Fibroblast of lung (primary cell): ENCODE measurements around the gene ATP6V0B. TPM values are rescaled to one million over a fixed set of nuclear protein-coding genes. Genes with fewer than 3 reads are reported as not detected.

Experiments
- DNase-seq, 2 donors: peaks; one replicate each; pipeline versions ENCODE4 v3.0.0 to v3.0.0-alpha.2; 2010; ENCODE audit warnings: low read depth in 2 of 2
- H2AFZ ChIP-seq: 2 replicates; pipeline ENCODE4 v1.5.1; 2012; ENCODE audit warnings: low read length, control low read depth, inconsistent platforms
- H3K27ac ChIP-seq: 2 replicates; pipeline ENCODE4 v1.5.1; 2011; ENCODE audit warnings: low read length, control low read depth; ENCODE audit not compliant: insufficient read depth
- H3K27me3 ChIP-seq: 2 replicates; pipeline ENCODE4 v1.5.1; 2011; ENCODE audit warnings: mild to moderate bottlenecking, low read length; ENCODE audit not compliant: control insufficient read depth, insufficient read depth
- H3K36me3 ChIP-seq: 2 replicates; pipeline ENCODE4 v1.5.1; 2011; ENCODE audit warnings: low read length; ENCODE audit not compliant: control insufficient read depth, insufficient read depth
- H3K4me1 ChIP-seq: 2 replicates; pipeline ENCODE4 v1.5.1; 2011; ENCODE audit warnings: low read length; ENCODE audit not compliant: control insufficient read depth, insufficient read depth; ENCODE audit errors: extremely low read depth
- H3K4me2 ChIP-seq: 2 replicates; pipeline ENCODE4 v1.5.1; 2011; ENCODE audit warnings: low read length, control low read depth; ENCODE audit not compliant: insufficient read depth; ENCODE audit errors: extremely low read depth
- H3K4me3 ChIP-seq, 4 experiments: fragments of 200-600 bp in 1 of 4; sonication (generic) in 1 of 4; replicated peaks in 1 of 4; 2 replicates each; pipeline ENCODE4 v1.5.1; 2011 to 2016; ENCODE audit warnings: low read length in 4 of 4, low read depth in 3 of 4, mild to moderate bottlenecking in 3 of 4, control low read depth in 2 of 4, inconsistent platforms in 1 of 4, mixed read lengths in 1 of 4; ENCODE audit not compliant: insufficient read depth in 1 of 4; ENCODE audit errors: control extremely low read depth in 1 of 4
- H3K79me2 ChIP-seq: 2 replicates; pipeline ENCODE4 v1.5.1; 2012; ENCODE audit warnings: mild to moderate bottlenecking, low read length, inconsistent platforms; ENCODE audit not compliant: control insufficient read depth, insufficient read depth
- H3K9ac ChIP-seq: 2 replicates; pipeline ENCODE4 v1.5.1; 2011; ENCODE audit warnings: mild to moderate bottlenecking, low read length, control low read depth; ENCODE audit not compliant: insufficient read depth
- H3K9me3 ChIP-seq: 2 replicates; pipeline ENCODE4 v1.5.1; 2012; ENCODE audit warnings: low read depth, low read length; ENCODE audit not compliant: control insufficient read depth, insufficient read depth
- H4K20me1 ChIP-seq: 2 replicates; pipeline ENCODE4 v1.5.1; 2011; ENCODE audit warnings: low read length; ENCODE audit not compliant: control insufficient read depth, insufficient read depth; ENCODE audit errors: extremely low read depth
- EZH2 ChIP-seq: IDR thresholded peaks from 2 replicates; pipeline ENCODE4 v1.5.1; 2012; ENCODE audit warnings: low read length, control low read depth, mild to moderate bottlenecking; ENCODE audit errors: missing control alignments
- polyA plus RNA-seq, 2 donors: library from polyadenylated mRNA; depleted of rRNA in 1 of 2; stranded (reverse) in 1 of 2; unstranded in 1 of 2; fragments of >200 nt; gene quantifications; 2 replicates each; pipeline ENCODE4 v1.2.1, GENCODE V29; 2011 to 2012; ENCODE audit warnings: missing spikeins in 1 of 2
- total RNA-seq: library from RNA; depleted of rRNA; stranded (reverse); fragments of >200 nt; gene quantifications from 2 replicates; pipeline ENCODE4 v1.2.1, GENCODE V29; 2014
- TF ChIP-seq, protein P1 (sequence below), 2 donors: IDR thresholded peaks in 1 of 2; conservative IDR thresholded peaks in 1 of 2; 1 replicate in 1 of 2; 2 replicates in 1 of 2; pipeline ENCODE4 v1.5.1; 2011 to 2012; ENCODE audit warnings: low read length in 2 of 2, control low read depth in 1 of 2, inconsistent platforms in 1 of 2, low read depth in 1 of 2, mild to moderate bottlenecking in 1 of 2

The ATP6V0B gene
- total and polyA plus RNA-seq, 2 donors (not counting 1 experiment from before 2014, with no cell fraction given): 83.5 to 121 TPM

- Histone ChIP-seq H2AFZ (no peak overlapping the region), H3K27ac (no peak overlapping the region), H3K36me3 (peaks cover 12% of the 10 kb centered on the region), H3K4me1 (no peaks in the 10 kb centered on the region), H3K4me2 (no peak overlapping the region), H3K9me3 (no peaks in the 10 kb centered on the region), H4K20me1 (no peaks in the 10 kb centered on the region), H3K27me3 (no peaks in the 10 kb centered on the region), H3K9ac (no peak overlapping the region), H3K4me3 (no peak overlapping the region), H3K79me2 (peaks cover 4% of the 10 kb centered on the region)
- no peak for TF ChIP-seq EZH2
- TF ChIP-seq, protein P1, sequence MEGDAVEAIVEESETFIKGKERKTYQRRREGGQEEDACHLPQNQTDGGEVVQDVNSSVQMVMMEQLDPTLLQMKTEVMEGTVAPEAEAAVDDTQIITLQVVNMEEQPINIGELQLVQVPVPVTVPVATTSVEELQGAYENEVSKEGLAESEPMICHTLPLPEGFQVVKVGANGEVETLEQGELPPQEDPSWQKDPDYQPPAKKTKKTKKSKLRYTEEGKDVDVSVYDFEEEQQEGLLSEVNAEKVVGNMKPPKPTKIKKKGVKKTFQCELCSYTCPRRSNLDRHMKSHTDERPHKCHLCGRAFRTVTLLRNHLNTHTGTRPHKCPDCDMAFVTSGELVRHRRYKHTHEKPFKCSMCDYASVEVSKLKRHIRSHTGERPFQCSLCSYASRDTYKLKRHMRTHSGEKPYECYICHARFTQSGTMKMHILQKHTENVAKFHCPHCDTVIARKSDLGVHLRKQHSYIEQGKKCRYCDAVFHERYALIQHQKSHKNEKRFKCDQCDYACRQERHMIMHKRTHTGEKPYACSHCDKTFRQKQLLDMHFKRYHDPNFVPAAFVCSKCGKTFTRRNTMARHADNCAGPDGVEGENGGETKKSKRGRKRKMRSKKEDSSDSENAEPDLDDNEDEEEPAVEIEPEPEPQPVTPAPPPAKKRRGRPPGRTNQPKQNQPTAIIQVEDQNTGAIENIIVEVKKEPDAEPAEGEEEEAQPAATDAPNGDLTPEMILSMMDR (conservative IDR thresholded peaks at IDR 0.05 in 1 of 2, IDR thresholded peaks at IDR 0.05 in 1 of 2; ENCODE audit: low read depth in 1 of 2, low read length in 2 of 2): no peak
- DNase-seq: no peak
Observed at GRCh38 chr1:43954036-43954435, 20.7 kb upstream of the ATP6V0B start.

GRCh38 chr1:43956234-43956633, 18.5 kb upstream of the ATP6V0B start:
- Histone ChIP-seq H3K9ac (no peak overlapping the region), H3K4me1 (no peaks in the 10 kb centered on the region), H3K4me3 (no peak overlapping the region), H3K79me2 (peaks cover 2% of the 10 kb centered on the region), H3K36me3 (peaks cover 13% of the 10 kb centered on the region), H4K20me1 (no peaks in the 10 kb centered on the region), H3K27ac (no peak overlapping the region), H3K9me3 (no peaks in the 10 kb centered on the region), H3K27me3 (no peaks in the 10 kb centered on the region), H2AFZ (no peak overlapping the region), H3K4me2 (no peak overlapping the region)
- TF ChIP-seq EZH2: no peak
- TF ChIP-seq, protein P1 (conservative IDR thresholded peaks at IDR 0.05 in 1 of 2, IDR thresholded peaks at IDR 0.05 in 1 of 2; ENCODE audit: low read depth in 1 of 2, low read length in 2 of 2): no peak
- DNase-seq: no peak

- H3K36me3 ChIP-seq: peaks cover 15% of the 10 kb centered on the region
- no peak overlapping the region for H3K9ac ChIP-seq
- no peaks in the 10 kb centered on the region for H3K4me1 ChIP-seq
- H3K27ac ChIP-seq: no peak overlapping the region
- H3K9me3 ChIP-seq: no peaks in the 10 kb centered on the region
- peaks cover 2% of the 10 kb centered on the region for H3K79me2 ChIP-seq
- no peaks in the 10 kb centered on the region for H3K27me3 ChIP-seq
- DNase-seq: no peak
- TF ChIP-seq, protein P1 (conservative IDR thresholded peaks at IDR 0.05 in 1 of 2, IDR thresholded peaks at IDR 0.05 in 1 of 2; ENCODE audit: low read depth in 1 of 2, low read length in 2 of 2): no peak
- no peak for TF ChIP-seq EZH2
- H3K4me3 ChIP-seq: no peak overlapping the region
- no peak overlapping the region for H3K4me2 ChIP-seq
- H4K20me1 ChIP-seq: no peaks in the 10 kb centered on the region
- H2AFZ ChIP-seq: no peak overlapping the region
Observed at GRCh38 chr1:43957407-43958040, 17.2 kb upstream of the ATP6V0B start.
